HEK293 (cell line): Measurements from ENCODE around the gene PTGES2.

Source experiments
- CTCF ChIA-PET: fragments of 350-600 bp; formaldehyde crosslinking; extraction: SDS; loops from one replicate; lab custom pipeline; 2021; ENCODE audit warnings: antibody characterized with exemption; lab: Yijun Ruan, JAX
- POLR2A ChIA-PET: fragments of 300-600 bp; formaldehyde crosslinking; extraction: SDS; loops from one replicate; lab custom pipeline; 2020; ENCODE audit warnings: antibody characterized with exemption, inconsistent platforms; lab: Yijun Ruan, JAX
- H3K27ac ChIP-seq: fragments of 200-500 bp; sonication (Bioruptor generic); 2 replicates; pipeline ENCODE4 v1.5.1; 2014; ENCODE audit warnings: low read depth, low read length, control low read depth, inconsistent platforms; ENCODE audit errors: extremely low read depth
- H3K36me3 ChIP-seq, 2 experiments: fragments of 200-500 bp in 1 of 2; sonication (Bioruptor generic) in 1 of 2; 1 replicate in 1 of 2; 2 replicates in 1 of 2; pipeline ENCODE4 v1.5.1; 2014 to 2017; ENCODE audit warnings: inconsistent platforms in 2 of 2, low read length in 2 of 2; ENCODE audit not compliant: control insufficient read depth in 2 of 2, insufficient read depth in 1 of 2
- H3K4me1 ChIP-seq: fragments of 200-500 bp; sonication (Bioruptor generic); 2 replicates; pipeline ENCODE4 v1.5.1; 2014; ENCODE audit warnings: mild to moderate bottlenecking, low read length, inconsistent platforms; ENCODE audit not compliant: control insufficient read depth, insufficient read depth
- H3K4me3 ChIP-seq: 2 replicates; pipeline ENCODE4 v1.5.1; 2011; ENCODE audit warnings: low read depth, mild to moderate bottlenecking, control low read depth, low read length, moderate library complexity
- H3K9me3 ChIP-seq: fragments of 200-500 bp; sonication (Bioruptor generic); 2 replicates; pipeline ENCODE4 v1.5.1; 2014; ENCODE audit warnings: low read depth, low read length, inconsistent platforms; ENCODE audit not compliant: control insufficient read depth, insufficient read depth
- AEBP2 ChIP-seq: fragments of 450-650 bp; formaldehyde crosslinking; IDR thresholded peaks from 2 replicates; pipeline ENCODE4 v1.5.1; 2016; ENCODE audit warnings: missing biosample characterization, missing genetic modification characterization, borderline replicate concordance
- IKZF3 ChIP-seq: fragments of 450-650 bp; IDR thresholded peaks from 2 replicates; pipeline ENCODE4 v1.5.0; 2018; ENCODE audit warnings: missing biosample characterization, mild to moderate bottlenecking, missing genetic modification characterization, moderate library complexity
- KLF1 ChIP-seq: fragments of 450-650 bp; formaldehyde crosslinking; IDR thresholded peaks from 2 replicates; pipeline ENCODE4 v1.5.1; 2016; ENCODE audit warnings: missing biosample characterization, missing genetic modification characterization
- PRDM1 ChIP-seq: fragments of 450-650 bp; formaldehyde crosslinking; IDR thresholded peaks from 2 replicates; pipeline ENCODE4; 2016; ENCODE audit warnings: missing biosample characterization, missing genetic modification characterization
- SCRT1 ChIP-seq: fragments of 450-650 bp; formaldehyde crosslinking; IDR thresholded peaks from 2 replicates; pipeline ENCODE4 v1.5.1; 2016; ENCODE audit warnings: missing biosample characterization, missing genetic modification characterization, borderline replicate concordance
- SCRT2 ChIP-seq: fragments of 450-650 bp; formaldehyde crosslinking; IDR thresholded peaks from 2 replicates; pipeline ENCODE4 v1.5.1; 2016; ENCODE audit warnings: missing biosample characterization, missing genetic modification characterization
- SP3 ChIP-seq: fragments of 450-650 bp; formaldehyde crosslinking; IDR thresholded peaks from 2 replicates; pipeline ENCODE4 v1.5.1; 2016; ENCODE audit warnings: missing biosample characterization, missing genetic modification characterization
- ZBTB1 ChIP-seq: fragments of 450-650 bp; formaldehyde crosslinking; IDR thresholded peaks from 2 replicates; pipeline ENCODE4 v1.5.1; 2016; ENCODE audit warnings: missing biosample characterization, missing genetic modification characterization
- ZFHX2 ChIP-seq: fragments of 450-650 bp; formaldehyde crosslinking; conservative IDR thresholded peaks from 2 replicates; pipeline ENCODE4 v1.5.1; 2016; ENCODE audit warnings: missing biosample characterization, missing genetic modification characterization
- ZFP37 ChIP-seq: fragments of 450-650 bp; formaldehyde crosslinking; IDR thresholded peaks from 2 replicates; pipeline ENCODE4 v1.5.1; 2016; ENCODE audit warnings: missing biosample characterization, missing genetic modification characterization
- ZFP69B ChIP-seq: fragments of 450-650 bp; formaldehyde crosslinking; IDR thresholded peaks from 2 replicates; pipeline ENCODE4 v1.5.1; 2016; ENCODE audit warnings: missing biosample characterization, missing genetic modification characterization
- ZIC2 ChIP-seq: fragments of 450-650 bp; formaldehyde crosslinking; IDR thresholded peaks from 2 replicates; pipeline ENCODE4 v1.5.1; 2016; ENCODE audit warnings: missing biosample characterization, missing genetic modification characterization
- ZNF155 ChIP-seq: fragments of 450-650 bp; formaldehyde crosslinking; IDR thresholded peaks from 2 replicates; pipeline ENCODE4 v1.5.1; 2016; ENCODE audit warnings: missing biosample characterization, missing genetic modification characterization
- ZNF184 ChIP-seq: fragments of 450-650 bp; IDR thresholded peaks from 2 replicates; pipeline ENCODE4 v1.5.1; 2018; ENCODE audit warnings: missing biosample characterization, mild to moderate bottlenecking, missing genetic modification characterization
- ZNF211 ChIP-seq: fragments of 450-650 bp; formaldehyde crosslinking; IDR thresholded peaks from 2 replicates; pipeline ENCODE4 v1.5.1; 2016; ENCODE audit warnings: low read depth, missing biosample characterization, missing genetic modification characterization
- ZNF248 ChIP-seq: fragments of 450-650 bp; formaldehyde crosslinking; IDR thresholded peaks from 2 replicates; pipeline ENCODE4 v1.5.1; 2017; ENCODE audit warnings: missing biosample characterization, missing genetic modification characterization
- ZNF324 ChIP-seq: fragments of 450-650 bp; formaldehyde crosslinking; IDR thresholded peaks from 2 replicates; pipeline ENCODE4 v1.5.1; 2016; ENCODE audit warnings: missing biosample characterization, missing genetic modification characterization
- ZNF404 ChIP-seq: fragments of 450-650 bp; formaldehyde crosslinking; IDR thresholded peaks from 2 replicates; pipeline ENCODE4 v1.5.1; 2017; ENCODE audit warnings: missing biosample characterization, missing genetic modification characterization
- ZNF549 ChIP-seq: fragments of 450-650 bp; IDR thresholded peaks from 2 replicates; pipeline ENCODE4 v1.5.1; 2018; ENCODE audit warnings: missing biosample characterization, missing genetic modification characterization, mild to moderate bottlenecking, inconsistent platforms, moderate library complexity
- ZNF560 ChIP-seq: fragments of 450-650 bp; formaldehyde crosslinking; IDR thresholded peaks from 2 replicates; pipeline ENCODE4 v1.5.1; 2017; ENCODE audit warnings: missing biosample characterization, missing genetic modification characterization, borderline replicate concordance
- ZNF626 ChIP-seq: fragments of 450-650 bp; sonication (Bioruptor Pico); formaldehyde crosslinking; IDR thresholded peaks from 2 replicates; pipeline ENCODE4 v1.5.1; 2018; ENCODE audit warnings: missing biosample characterization, missing genetic modification characterization, inconsistent platforms
- ZNF660 ChIP-seq: fragments of 450-650 bp; IDR thresholded peaks from 2 replicates; pipeline ENCODE4 v1.5.1; 2018; ENCODE audit warnings: missing biosample characterization, mild to moderate bottlenecking, missing genetic modification characterization
- ZNF677 ChIP-seq: fragments of 450-650 bp; IDR thresholded peaks from 2 replicates; pipeline ENCODE4 v1.5.0; 2018; ENCODE audit warnings: missing biosample characterization, mild to moderate bottlenecking, missing genetic modification characterization, moderate library complexity
- ZNF747 ChIP-seq: fragments of 450-650 bp; formaldehyde crosslinking; IDR thresholded peaks from 2 replicates; pipeline ENCODE4 v1.5.1; 2016; ENCODE audit warnings: missing biosample characterization, missing genetic modification characterization

The PTGES2 gene

GRCh38 chr9:128149001-128149701 is 21.6 kb upstream of the PTGES2 start, which contains the start of gene LCN2:
Gene LCN2 (plus strand): TSS chr9:128149453. CDS start chr9:128149526, 73 bp downstream.
- TF ChIP-seq ZIC2 (tag by site-specific recombination) (peak; percentile 84), PRDM1 (tag by site-specific recombination) (no peak)
- Histone ChIP-seq H3K36me3 (no peaks in the 10 kb centered on the region), H3K9me3 (no peaks in the 10 kb centered on the region), H3K4me1 (no peaks in the 10 kb centered on the region), H3K4me3 (no peak within 1 kb of the TSS), H3K27ac (no peak within 1 kb of the TSS)
- ChIA-PET POLR2A (no interaction called here), CTCF (interaction anchor here (0.5 to 0.7 kb wide), 2 partner anchors 9 to 1847 kb away, joined by 4 to 5 read pairs; no protein-coding TSS in a partner anchor)

DNA sequence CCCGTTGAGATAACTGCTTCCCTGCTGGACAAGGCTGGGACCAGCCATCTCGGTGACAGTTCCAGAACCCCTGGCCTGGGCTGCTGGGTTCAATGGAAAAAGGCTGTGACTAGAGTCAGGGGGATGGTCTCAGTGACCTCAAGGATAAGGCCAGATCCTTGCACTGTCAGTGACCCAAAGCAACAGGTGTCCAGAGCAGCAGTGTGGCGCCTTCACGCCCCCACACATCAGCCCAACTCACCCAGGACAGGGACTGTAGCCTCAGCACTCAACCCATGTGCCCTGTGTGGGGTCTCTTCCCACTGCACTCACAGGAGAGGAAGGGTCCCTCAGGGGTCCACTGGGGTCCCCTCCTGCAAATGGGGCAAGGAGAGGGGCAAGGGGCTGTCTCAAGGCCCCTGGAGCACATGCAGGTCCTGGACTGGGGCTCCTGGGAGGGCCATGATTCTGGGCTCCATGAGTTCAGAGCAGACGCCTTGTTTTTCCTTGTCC is 21.0 kb upstream of the PTGES2 start:
- POLR2A ChIA-PET, result no interaction called here
- no peaks in the 10 kb centered on the region for H3K4me1 ChIP-seq
- H3K9me3 ChIP-seq, result no peaks in the 10 kb centered on the region
- H3K4me3 ChIP-seq, result no peak overlapping the region
- CTCF ChIA-PET, result interaction anchor here (0.5 to 0.7 kb wide), 2 partner anchors 10 to 1846 kb away, joined by 4 to 5 read pairs; no protein-coding TSS in a partner anchor
- TF ChIP-seq ZBTB1 (tag by site-specific recombination), result no peak
- TF ChIP-seq SCRT2 (tag by site-specific recombination), result peak; percentile 86
- TF ChIP-seq SCRT1 (tag by site-specific recombination), result peak; percentile 63; the same call in 1 of the 2 replicates
- no peaks in the 10 kb centered on the region for H3K36me3 ChIP-seq
- no peak overlapping the region for H3K27ac ChIP-seq

DNA sequence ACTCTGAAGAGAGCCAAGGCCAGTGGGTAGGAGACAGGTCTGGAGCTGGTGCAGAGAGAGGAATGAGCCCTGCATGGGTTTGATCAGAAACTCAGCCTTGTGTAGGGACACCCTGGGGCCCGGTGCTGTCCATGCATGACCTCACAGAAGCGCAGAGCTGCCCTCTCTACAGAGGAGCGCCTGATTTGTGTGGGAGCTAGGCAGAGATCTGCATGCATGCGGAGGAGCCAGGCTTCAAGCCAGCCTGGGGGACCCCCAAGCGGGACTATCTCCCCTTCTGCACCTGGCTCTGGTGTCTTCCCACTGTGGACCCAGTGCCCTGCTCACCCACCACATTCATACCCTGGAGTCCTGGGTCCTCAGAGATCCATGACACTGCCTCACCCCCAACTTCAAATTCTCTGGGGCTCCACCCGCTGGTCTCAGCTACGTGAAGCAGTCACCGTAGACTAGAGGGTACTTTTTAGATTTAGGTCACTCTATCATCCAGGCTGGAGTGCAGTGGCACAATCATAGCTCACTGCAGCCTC is 19.1 kb upstream of the PTGES2 start:
- Histone ChIP-seq H3K36me3 (no peaks in the 10 kb centered on the region), H3K4me1 (no peaks in the 10 kb centered on the region), H3K9me3 (no peaks in the 10 kb centered on the region), H3K27ac (no peak overlapping the region), H3K4me3 (no peak overlapping the region)
- ChIA-PET POLR2A (interaction anchor here (0.6 kb wide), 1 partner anchor 615 kb away, joined by 3 read pairs; no protein-coding TSS in a partner anchor), CTCF (interaction anchor here (0.5 to 1.2 kb wide), 5 partner anchors 16 to 286 kb away, joined by 3 to 5 read pairs (median 3); no protein-coding TSS in a partner anchor)
- no peak for TF ChIP-seq SCRT2 (tag by site-specific recombination)
- TF ChIP-seq ZNF404 (tag by site-specific recombination), result no peak
- no peak for TF ChIP-seq ZNF660
- no peak for TF ChIP-seq ZFHX2 (tag by site-specific recombination)
- no peak for TF ChIP-seq ZFP69B
- no peak for TF ChIP-seq ZNF211 (tag by site-specific recombination)
- no peak for TF ChIP-seq ZNF324
- TF ChIP-seq ZNF155 (tag by site-specific recombination), result no peak

GRCh38 chr9:128145951-128146351 is 18.4 kb upstream of the PTGES2 start:
- Histone ChIP-seq H3K27ac (no peak overlapping the region), H3K9me3 (no peaks in the 10 kb centered on the region), H3K4me3 (no peak overlapping the region), H3K4me1 (no peaks in the 10 kb centered on the region), H3K36me3 (no peaks in the 10 kb centered on the region)
- ChIA-PET POLR2A (no interaction called here), CTCF (interaction anchor here (0.5 to 1.2 kb wide), 4 partner anchors 16 to 203 kb away, joined by 3 to 5 read pairs (median 4); no protein-coding TSS in a partner anchor)
- TF ChIP-seq ZNF560 (no peak), ZNF324 (no peak), ZNF626 (no peak), ZIC2 (tag by site-specific recombination) (peak; percentile 62)

GRCh38 chr9:128145536-128145935 is 18.0 kb upstream of the PTGES2 start:
- no peaks in the 10 kb centered on the region for H3K9me3 ChIP-seq
- POLR2A ChIA-PET, result no interaction called here
- no peak overlapping the region for H3K4me3 ChIP-seq
- H3K27ac ChIP-seq, result no peak overlapping the region
- no peaks in the 10 kb centered on the region for H3K36me3 ChIP-seq
- H3K4me1 ChIP-seq, result no peaks in the 10 kb centered on the region
- CTCF ChIA-PET, result interaction anchor here (0.6 to 1.2 kb wide), 3 partner anchors 15 to 202 kb away, joined by 3 to 5 read pairs (median 5); no protein-coding TSS in a partner anchor
- TF ChIP-seq ZNF747 (tag by site-specific recombination) (no peak), SP3 (tag by site-specific recombination) (no peak), SCRT1 (tag by site-specific recombination) (no peak), IKZF3 (tag by site-specific recombination) (no peak), ZNF184 (tag by site-specific recombination) (no peak), ZNF626 (no peak), ZNF248 (tag by site-specific recombination) (no peak), ZNF677 (tag by site-specific recombination) (no peak), KLF1 (tag by site-specific recombination) (no peak), AEBP2 (tag by site-specific recombination) (no peak), ZFP37 (no peak), ZNF549 (tag by site-specific recombination) (no peak)
